D721Med (cell line): Measurements from ENCODE around the gene NEK1.

ENCODE experiments used
- DNase-seq: peaks from one replicate; pipeline ENCODE4 v3.0.0; 2011; ENCODE audit warnings: low spot score; ENCODE audit not compliant: insufficient read length
- FAIRE-seq: peaks from 2 replicates; lab custom pipeline; 2011; peaks lifted over from hg19 to GRCh38; lab: Jason Lieb, UNC
- CTCF ChIP-seq: IDR thresholded peaks from 2 replicates; pipeline ENCODE4 v1.5.1; 2012; ENCODE audit warnings: mild to moderate bottlenecking, control low read depth; ENCODE audit not compliant: insufficient read depth; ENCODE audit errors: missing control alignments

NEK1 gene

GRCh38 chr4:169407217-169407845 is 205.1 kb downstream of the NEK1 start:
- no peak for TF ChIP-seq CTCF
- DNase-seq (no peak), FAIRE-seq (no peak)

- DNase-seq (no peak), FAIRE-seq (no peak)
- no peak for TF ChIP-seq CTCF
Observed at GRCh38 chr4:169404960-169405359, 207.4 kb downstream of the NEK1 start.

- DNase-seq (no peak), FAIRE-seq (no peak)
- no peak for TF ChIP-seq CTCF
Observed at GRCh38 chr4:169400832-169401231, 211.6 kb downstream of the NEK1 start.

- no peak for DNase-seq
- no peak for FAIRE-seq
- TF ChIP-seq CTCF, result no peak
Observed at GRCh38 chr4:169399976-169400767, 212.2 kb downstream of the NEK1 start.

GRCh38 chr4:169398316-169398715 is 214.1 kb downstream of the NEK1 start:
- FAIRE-seq (no peak), DNase-seq (no peak)
- no peak for TF ChIP-seq CTCF

- no peak for TF ChIP-seq CTCF
- FAIRE-seq, result no peak
- DNase-seq, result no peak
Observed at GRCh38 chr4:169397762-169398161, 214.6 kb downstream of the NEK1 start.

GRCh38 chr4:169385376-169385775 is 227.0 kb downstream of the NEK1 start:
- DNase-seq (no peak), FAIRE-seq (no peak)
- TF ChIP-seq CTCF, result no peak
